Lower lobe of right lung (tissue), 2 donors: ENCODE measurements around the gene SNX1. TPM values are rescaled to one million over a fixed set of nuclear protein-coding genes. Genes with fewer than 3 reads are reported as not detected.
"Not testable (repeated sequence)": the region's sequence is repeated elsewhere in the genome, so short reads cannot be mapped to it uniquely, and the experiment has no call there.

ENCODE experiments used
- ATAC-seq, 2 donors: fragments of 200-7000 bp; cut with Tn5 transposase; one replicate each; pipeline ENCODE4 v1.9.1; 2020 to 2022; ENCODE audit warnings: mild to moderate bottlenecking in 2 of 2, moderate library complexity in 2 of 2
- DNase-seq: peaks from one replicate; pipeline ENCODE4 v3.0.0-alpha.2; 2020
- H3K27ac ChIP-seq: fragments of 200-600 bp; one replicate; pipeline ENCODE4 v1.8.0; 2022
- H3K27me3 ChIP-seq: fragments of 200-600 bp; one replicate; pipeline ENCODE4 v1.8.0; 2022; ENCODE audit warnings: low read depth
- H3K36me3 ChIP-seq: fragments of 200-600 bp; one replicate; pipeline ENCODE4 v1.8.0; 2022; ENCODE audit warnings: mild to moderate bottlenecking
- H3K4me1 ChIP-seq: fragments of 200-600 bp; one replicate; pipeline ENCODE4 v1.8.0; 2022
- H3K4me3 ChIP-seq: fragments of 200-600 bp; one replicate; pipeline ENCODE4 v1.8.0; 2022; ENCODE audit warnings: mild to moderate bottlenecking
- H3K9me3 ChIP-seq: fragments of 200-600 bp; one replicate; pipeline ENCODE4 v1.8.0; 2022
- intact Hi-C: fragments of 100-400 bp; cut with DNase I; formaldehyde crosslinking; loops from one replicate; pipeline ENCODE4 v1.11.0; 2022
- total RNA-seq: library from RNA; stranded (reverse); fragmentation: NEBNext Ultra II Directional; extraction: Animal tissue kit (Norgen Biotek cat#: 25700); gene quantifications from one replicate; pipeline ENCODE4 v1.2.1, GENCODE V29; 2021
- TF ChIP-seq, protein P1 (sequence below): fragments of 200-600 bp; IDR thresholded peaks from one replicate; pipeline ENCODE4 v1.8.0; 2022; ENCODE audit warnings: antibody characterized with exemption, mild to moderate bottlenecking
- donor health status: DM: no; HTN: yes; CAD: no; lungs with severe emphysema.

The SNX1 gene
- total RNA-seq, 1 donor from 2014 or later = 157 TPM

DNA sequence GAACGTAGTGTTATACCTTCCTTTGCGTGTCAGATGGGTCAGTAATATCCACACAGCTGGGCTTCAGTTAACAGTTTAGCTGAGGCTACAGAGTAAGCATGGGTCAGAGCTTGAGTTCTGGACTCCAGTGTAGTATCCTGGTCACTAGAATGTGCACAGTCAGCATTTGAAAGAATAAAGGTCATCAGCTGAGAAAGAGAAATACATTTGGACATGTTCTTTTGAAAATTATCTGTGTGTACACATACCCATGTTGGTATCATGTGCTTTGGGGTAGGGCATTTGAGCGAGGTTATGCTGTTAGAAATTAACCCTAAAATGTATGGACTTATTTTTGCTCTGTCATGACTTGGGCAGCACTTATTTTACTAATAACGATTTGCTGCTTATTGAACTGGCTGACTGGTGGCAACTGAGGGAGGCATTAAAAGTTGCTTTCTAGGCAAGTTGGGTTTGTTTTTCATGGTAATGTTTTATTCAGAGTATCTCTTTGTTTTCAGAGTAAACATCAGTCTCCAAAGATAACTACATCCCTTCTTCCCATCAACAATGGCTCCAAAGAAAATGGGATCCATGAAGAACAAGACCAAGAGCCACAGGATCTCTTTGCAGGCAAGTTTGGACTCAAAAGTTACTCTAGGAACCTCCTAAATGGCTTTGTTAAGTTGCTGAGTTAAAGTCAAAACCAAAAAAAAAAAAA, 16.4 kb downstream of the SNX1 start:
- H3K27me3 ChIP-seq = no peaks in the 10 kb centered on the region

DNA sequence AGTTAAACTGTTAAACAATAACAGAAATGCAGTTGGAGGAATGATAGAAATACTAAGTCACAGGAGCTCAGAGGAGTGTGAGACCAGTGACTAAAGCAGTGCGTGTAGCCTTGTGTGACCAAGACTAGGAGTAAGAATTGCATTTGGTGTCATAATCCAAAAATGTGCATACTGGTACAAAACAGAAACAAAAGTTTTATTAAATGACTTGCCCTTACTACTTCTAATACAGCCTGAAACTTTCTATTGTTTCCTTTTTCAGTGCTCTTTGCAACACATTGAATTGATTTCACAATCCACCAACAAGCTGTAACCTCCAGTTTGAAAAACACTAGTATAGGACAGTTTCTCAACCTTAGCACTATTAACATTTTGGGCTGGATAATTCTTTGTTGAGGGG, 17.1 kb downstream of the SNX1 start:
- peaks cover 58% of the 10 kb centered on the region for H3K4me1 ChIP-seq
- H3K27ac ChIP-seq = no peak overlapping the region
- intact Hi-C loops = no loop called here
- peak; percentile 27 to 58 for ATAC-seq
- DNase-seq = no peak
- no peaks in the 10 kb centered on the region for H3K9me3 ChIP-seq
- H3K36me3 ChIP-seq = peaks cover 56% of the 10 kb centered on the region
- no peaks in the 10 kb centered on the region for H3K27me3 ChIP-seq
- no peak overlapping the region for H3K4me3 ChIP-seq
- TF ChIP-seq, protein P1, sequence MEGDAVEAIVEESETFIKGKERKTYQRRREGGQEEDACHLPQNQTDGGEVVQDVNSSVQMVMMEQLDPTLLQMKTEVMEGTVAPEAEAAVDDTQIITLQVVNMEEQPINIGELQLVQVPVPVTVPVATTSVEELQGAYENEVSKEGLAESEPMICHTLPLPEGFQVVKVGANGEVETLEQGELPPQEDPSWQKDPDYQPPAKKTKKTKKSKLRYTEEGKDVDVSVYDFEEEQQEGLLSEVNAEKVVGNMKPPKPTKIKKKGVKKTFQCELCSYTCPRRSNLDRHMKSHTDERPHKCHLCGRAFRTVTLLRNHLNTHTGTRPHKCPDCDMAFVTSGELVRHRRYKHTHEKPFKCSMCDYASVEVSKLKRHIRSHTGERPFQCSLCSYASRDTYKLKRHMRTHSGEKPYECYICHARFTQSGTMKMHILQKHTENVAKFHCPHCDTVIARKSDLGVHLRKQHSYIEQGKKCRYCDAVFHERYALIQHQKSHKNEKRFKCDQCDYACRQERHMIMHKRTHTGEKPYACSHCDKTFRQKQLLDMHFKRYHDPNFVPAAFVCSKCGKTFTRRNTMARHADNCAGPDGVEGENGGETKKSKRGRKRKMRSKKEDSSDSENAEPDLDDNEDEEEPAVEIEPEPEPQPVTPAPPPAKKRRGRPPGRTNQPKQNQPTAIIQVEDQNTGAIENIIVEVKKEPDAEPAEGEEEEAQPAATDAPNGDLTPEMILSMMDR = no peak

More for the DNA sequence above, 16.4 kb downstream of the SNX1 start:
- Histone ChIP-seq H3K36me3 (peaks cover 49% of the 10 kb centered on the region), H3K9me3 (no peaks in the 10 kb centered on the region), H3K4me3 (no peak overlapping the region), H3K4me1 (peaks cover 60% of the 10 kb centered on the region), H3K27ac (no peak overlapping the region)
- TF ChIP-seq, protein P1 = no peak
- no peak for DNase-seq
- intact Hi-C loops = no loop called here
- ATAC-seq = peak; percentile 8 to 25

DNA sequence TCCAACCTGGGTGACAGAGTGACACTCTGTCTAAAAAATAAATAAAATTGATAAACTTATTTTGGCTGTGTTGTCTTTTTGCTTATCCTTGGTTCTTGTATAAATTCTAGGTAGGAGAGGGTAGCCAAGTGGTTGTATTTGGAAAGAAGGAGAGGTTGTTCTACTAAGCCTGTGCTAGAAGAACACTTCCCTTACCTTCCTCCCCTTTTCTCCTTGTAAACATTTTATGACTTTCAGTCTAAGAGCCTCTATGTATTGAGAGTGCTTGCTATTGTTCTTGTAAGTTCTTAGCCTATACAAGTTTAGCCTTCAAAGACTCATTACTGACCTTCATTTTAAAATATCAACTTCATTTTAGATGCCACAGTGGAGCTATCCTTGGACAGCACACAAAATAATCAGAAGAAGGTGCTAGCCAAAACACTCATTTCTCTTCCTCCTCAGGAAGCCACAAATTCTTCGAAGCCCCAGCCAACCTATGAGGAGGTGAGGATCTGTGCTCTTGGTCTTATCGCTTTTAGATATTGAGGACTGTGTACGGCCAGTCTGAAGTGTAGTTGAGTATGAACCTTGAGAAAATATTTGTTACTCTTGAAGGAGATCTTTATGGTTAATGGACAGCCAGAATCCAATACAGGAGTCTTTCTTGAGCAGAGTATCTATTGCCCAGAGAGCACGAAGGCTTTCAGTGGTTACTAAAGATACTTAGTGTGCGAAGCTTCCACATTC, 22.1 kb downstream of the SNX1 start:
- Histone ChIP-seq H3K4me1 (peaks cover 16% of the 10 kb centered on the region), H3K36me3 (peaks cover 99% of the 10 kb centered on the region), H3K27ac (no peak overlapping the region), H3K9me3 (no peaks in the 10 kb centered on the region), H3K27me3 (no peaks in the 10 kb centered on the region), H3K4me3 (no peak overlapping the region)
- ATAC-seq (peak; percentile 90 to 96), DNase-seq (no peak)
- TF ChIP-seq, protein P1 = no peak
- intact Hi-C loops = no loop called here

DNA sequence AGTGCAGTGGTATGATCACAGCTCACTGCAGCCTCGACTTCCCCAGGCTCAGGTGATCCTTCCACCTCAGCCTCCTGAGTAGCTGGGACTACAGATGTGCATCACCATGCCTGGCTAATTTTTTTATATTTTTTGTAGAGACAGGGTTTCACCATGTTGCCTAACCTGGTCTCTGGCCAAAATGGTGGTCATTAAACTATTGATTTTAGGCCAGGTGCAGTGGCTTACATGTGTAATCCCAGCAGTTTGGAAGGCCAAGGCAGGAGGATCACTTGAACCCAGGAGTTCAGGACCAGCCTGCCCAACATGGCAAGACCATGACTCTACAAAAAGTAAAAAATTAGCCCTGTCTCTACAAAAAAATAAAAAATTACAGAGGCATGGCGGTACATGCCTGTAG, 24.5 kb downstream of the SNX1 start:
- DNase-seq, H3K27me3 ChIP-seq, H3K9me3 ChIP-seq, H3K4me3 ChIP-seq, intact Hi-C loops, H3K4me1 ChIP-seq, H3K27ac ChIP-seq, ATAC-seq: not testable (repeated sequence)
- H3K36me3 ChIP-seq = peaks cover 99% of the 10 kb centered on the region

DNA sequence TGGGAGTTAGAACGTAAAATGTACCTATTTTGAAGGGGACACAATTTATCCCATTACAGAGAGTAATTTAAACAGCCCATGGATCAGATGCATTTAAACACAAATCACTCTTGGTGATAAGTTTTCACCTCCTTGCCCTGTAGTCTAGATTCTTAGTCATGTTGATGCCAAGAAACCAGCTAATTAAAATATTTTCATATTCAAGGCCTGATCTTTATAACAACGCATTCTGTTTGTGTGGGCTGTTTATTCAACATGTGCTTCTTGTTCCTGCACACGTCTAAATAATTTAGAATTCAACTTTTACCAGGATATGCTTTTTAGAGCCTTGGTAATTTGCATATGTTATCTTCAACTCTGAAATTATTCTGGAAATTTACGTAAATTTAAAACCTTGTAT, 25.8 kb downstream of the SNX1 start:
- H3K27me3 ChIP-seq = no peaks in the 10 kb centered on the region
- H3K27ac ChIP-seq = no peak overlapping the region
- peaks cover 9% of the 10 kb centered on the region for H3K4me1 ChIP-seq
- TF ChIP-seq, protein P1 = no peak
- intact Hi-C loops = no loop called here
- H3K4me3 ChIP-seq = no peak overlapping the region
- ATAC-seq (no peak), DNase-seq (no peak)
- no peaks in the 10 kb centered on the region for H3K9me3 ChIP-seq
- H3K36me3 ChIP-seq = peaks cover 99% of the 10 kb centered on the region

DNA sequence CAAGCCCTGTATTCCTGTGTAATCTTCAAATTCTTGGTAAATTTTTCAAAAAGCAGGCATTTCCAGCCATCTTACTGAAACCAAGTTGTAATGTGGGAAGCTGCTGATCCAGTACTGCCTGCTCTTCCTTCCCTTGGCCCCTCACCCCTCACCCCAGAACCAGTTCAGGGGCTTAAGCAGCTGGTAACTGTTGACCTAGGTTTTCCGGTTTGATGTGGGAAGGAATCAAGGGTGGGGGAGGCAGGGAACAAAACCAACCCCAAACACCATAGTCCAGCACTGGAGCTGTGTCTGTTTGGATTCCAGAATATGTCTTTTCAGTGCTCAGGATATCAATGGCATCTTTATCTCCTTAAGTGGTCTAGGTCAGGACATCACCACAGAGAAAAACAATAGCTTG, 26.7 kb downstream of the SNX1 start:
- H3K36me3 ChIP-seq = peaks cover 99% of the 10 kb centered on the region
- TF ChIP-seq, protein P1 = no peak
- H3K9me3 ChIP-seq = no peaks in the 10 kb centered on the region
- DNase-seq = no peak
- peaks cover 3% of the 10 kb centered on the region for H3K4me1 ChIP-seq
- ATAC-seq = no peak
- no peak overlapping the region for H3K4me3 ChIP-seq
- no peaks in the 10 kb centered on the region for H3K27me3 ChIP-seq
- intact Hi-C loops = no loop called here
- H3K27ac ChIP-seq = no peak overlapping the region
